ENCODE results near the gene ZNF519.

ZNF519 gene

DNA sequence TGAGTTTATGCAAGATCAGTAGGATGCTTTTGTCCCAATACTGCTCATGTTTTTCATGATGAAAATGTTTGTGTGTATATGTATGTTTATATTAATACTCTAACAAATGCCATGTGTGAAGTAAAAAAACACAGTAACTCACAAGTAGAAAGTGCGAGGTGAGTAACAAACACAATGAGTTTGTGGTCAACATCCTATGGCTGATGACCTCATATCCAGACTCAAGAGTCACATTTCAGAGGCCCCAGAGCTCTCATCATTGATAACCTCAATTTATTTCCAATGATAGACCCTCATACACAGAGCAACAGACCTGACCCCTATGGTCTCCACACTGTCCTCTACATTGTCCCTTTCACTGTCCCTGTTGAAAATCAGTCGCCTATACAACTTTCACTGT, 34.5 kb downstream of the ZNF519 start:
- DNase-seq (ENCODE audit: low read depth), result no peak

- DNase-seq (ENCODE audit: low read depth), result no peak
These were observed 38.8 kb downstream of the ZNF519 start for GRCh38 chr18:14093307-14093915.

GRCh38 chr18:14092625-14093306, 39.5 kb downstream of the ZNF519 start:
- DNase-seq (ENCODE audit: low read depth), result no peak

GRCh38 chr18:14089781-14090180, 42.5 kb downstream of the ZNF519 start:
- peak; percentile 12 for DNase-seq (ENCODE audit: low read depth)

DNA sequence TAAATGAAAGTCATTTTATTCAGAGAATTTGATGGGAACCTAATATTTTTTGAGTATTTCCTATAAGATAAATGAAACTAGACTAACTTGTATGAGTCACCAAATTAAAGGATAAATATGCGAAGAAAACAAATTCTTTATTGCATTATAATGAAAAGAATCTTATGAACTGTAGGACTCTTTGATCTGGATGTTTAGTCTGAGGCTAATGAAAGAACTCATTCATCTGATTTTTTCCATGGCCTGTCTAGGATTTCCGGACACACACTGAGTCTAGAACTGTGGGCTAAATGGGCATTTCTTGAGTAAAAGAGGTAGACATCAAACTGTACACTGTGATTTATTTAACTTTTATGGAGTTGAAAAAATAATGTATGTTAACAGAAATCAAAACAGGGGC, 43.0 kb downstream of the ZNF519 start:
- no peak for DNase-seq (ENCODE audit: low read depth)

GRCh38 chr18:14086458-14087231, 45.6 kb downstream of the ZNF519 start:
- DNase-seq (ENCODE audit: low read depth), result peak; percentile 24

- DNase-seq (ENCODE audit: low read depth), result no peak
These were observed 46.3 kb downstream of the ZNF519 start for GRCh38 chr18:14085770-14086457.

GRCh38 chr18:14075196-14075595, 57.0 kb downstream of the ZNF519 start:
- DNase-seq (ENCODE audit: low read depth), result no peak

- no peak for DNase-seq (ENCODE audit: low read depth)
These were observed 58.0 kb downstream of the ZNF519 start for GRCh38 chr18:14074187-14074586.

- DNase-seq (ENCODE audit: low read depth), result no peak
These were observed 78.6 kb downstream of the ZNF519 start for GRCh38 chr18:14053661-14054060.

Measured in EH (cell line).